K562 (cell line): ENCODE results near the gene RGS14. TPM values are rescaled to one million over a fixed set of nuclear protein-coding genes. Genes with fewer than 3 reads are reported as not detected.

Experiments used
- CBFA2T3 ChIP-seq: fragments of 450-650 bp; IDR thresholded peaks from 2 replicates; pipeline ENCODE4 v1.6.1; 2017
- CREBBP ChIP-seq: IDR thresholded peaks from one replicate; pipeline ENCODE4 v1.6.1; 2012; ENCODE audit warnings: low read depth, mild to moderate bottlenecking, control low read depth, inconsistent platforms, low read length
- CTBP1 ChIP-seq: fragments of 450-650 bp; IDR thresholded peaks from 2 replicates; pipeline ENCODE4 v1.6.1; 2016; ENCODE audit warnings: borderline replicate concordance
- CTCFL ChIP-seq: IDR thresholded peaks from 2 replicates; pipeline ENCODE4 v1.6.1; 2011; ENCODE audit warnings: borderline replicate concordance, low read depth, mild to moderate bottlenecking, moderate library complexity, low read length; ENCODE audit not compliant: insufficient read depth, poor library complexity, severe bottlenecking
- DACH1 ChIP-seq: fragments of 450-650 bp; IDR thresholded peaks from 2 replicates; pipeline ENCODE4 v1.6.1; 2018; ENCODE audit not compliant: partially characterized antibody
- HDGF ChIP-seq: fragments of 450-650 bp; IDR thresholded peaks from 2 replicates; pipeline ENCODE4 v1.6.1; 2016
- HMBOX1 ChIP-seq: sonication (generic); IDR thresholded peaks from 2 replicates; pipeline ENCODE4 v1.6.1; 2016
- KAT7 ChIP-seq: sonication (generic); formaldehyde crosslinking; IDR thresholded peaks from 2 replicates; pipeline ENCODE4 v1.8.0; 2022; ENCODE audit warnings: missing genetic modification reagents, mild to moderate bottlenecking, borderline replicate concordance
- KDM1A ChIP-seq, 2 experiments: fragments of 450-650 bp; IDR thresholded peaks; 2 replicates each; pipeline ENCODE4 v1.6.1; 2016; ENCODE audit warnings: mild to moderate bottlenecking in 2 of 2
- MTA3 ChIP-seq: fragments of 450-650 bp; formaldehyde crosslinking; IDR thresholded peaks from 2 replicates; pipeline ENCODE4 v1.6.1; 2017; ENCODE audit warnings: mild to moderate bottlenecking, borderline replicate concordance
- NBN ChIP-seq: fragments of 450-650 bp; IDR thresholded peaks from 2 replicates; pipeline ENCODE4 v1.6.1; 2016; ENCODE audit warnings: low read depth, mild to moderate bottlenecking
- ZNF592 ChIP-seq: fragments of 450-650 bp; IDR thresholded peaks from 2 replicates; pipeline ENCODE4 v1.6.1; 2017; ENCODE audit warnings: antibody characterized with exemption, mild to moderate bottlenecking
- polyA plus RNA-seq, 8 experiments: library from polyadenylated mRNA; depleted of rRNA in 4 of 8; stranded (reverse) in 5 of 8; unstranded in 3 of 8; fragments of >200 nt; fragmentation: Nextera tagmentation in 2 of 8; fragmentation: Illumina TruSeq in 1 of 8; extraction: Ambion mirVana in 2 of 8; extraction: Trizol in 1 of 8; gene quantifications; 2 replicates each; pipeline versions ENCODE4 v1.2.1 to v1.2.3, GENCODE V29; 2011 to 2014; ENCODE audit warnings: inconsistent platforms in 1 of 8, missing spikeins in 1 of 8
- total RNA-seq, 7 experiments: library from RNA; depleted of rRNA in 6 of 7; stranded (reverse); fragments of >200 nt in 6 of 7; fragmentation: Illumina TruSeq in 2 of 7; extraction: Trizol in 2 of 7; gene quantifications; 2 replicates each; pipeline versions ENCODE4 v1.2.1 to v1.2.3, GENCODE V29; 2011 to 2021; ENCODE audit warnings: low replicate concordance in 1 of 7
- TF ChIP-seq, protein P1 (sequence below), 3 experiments: IDR thresholded peaks in 2 of 3; conservative IDR thresholded peaks in 1 of 3; 2 replicates each; pipeline ENCODE4 v1.5.1; 2011 to 2012; ENCODE audit warnings: low read length in 3 of 3, mild to moderate bottlenecking in 3 of 3, control low read depth in 2 of 3, improper control_type of control experiment in 1 of 3, inconsistent platforms in 1 of 3, low read depth in 1 of 3, mixed read lengths in 1 of 3, moderate library complexity in 1 of 3; ENCODE audit not compliant: insufficient read depth in 2 of 3
- TF ChIP-seq, protein P2 (sequence below): sonication (generic); formaldehyde crosslinking; IDR thresholded peaks from 2 replicates; pipeline ENCODE4 v1.8.1; 2023; ENCODE audit warnings: mild to moderate bottlenecking, missing genetic modification reagents
- TF ChIP-seq, protein P3 (sequence below): sonication (generic); formaldehyde crosslinking; IDR thresholded peaks from 2 replicates; pipeline ENCODE4 v1.8.0; 2022; ENCODE audit warnings: missing genetic modification reagents, mild to moderate bottlenecking, moderate library complexity, borderline replicate concordance

The RGS14 gene
- total and polyA plus RNA-seq, 9 of the 15 experiments (the other 6 are each of a cell fraction or from before 2014, with no cell fraction given): 0.28 to 75.9 (median 34.5) TPM

- no peak for TF ChIP-seq HMBOX1
- no peak for TF ChIP-seq CREBBP
- TF ChIP-seq, protein P1, sequence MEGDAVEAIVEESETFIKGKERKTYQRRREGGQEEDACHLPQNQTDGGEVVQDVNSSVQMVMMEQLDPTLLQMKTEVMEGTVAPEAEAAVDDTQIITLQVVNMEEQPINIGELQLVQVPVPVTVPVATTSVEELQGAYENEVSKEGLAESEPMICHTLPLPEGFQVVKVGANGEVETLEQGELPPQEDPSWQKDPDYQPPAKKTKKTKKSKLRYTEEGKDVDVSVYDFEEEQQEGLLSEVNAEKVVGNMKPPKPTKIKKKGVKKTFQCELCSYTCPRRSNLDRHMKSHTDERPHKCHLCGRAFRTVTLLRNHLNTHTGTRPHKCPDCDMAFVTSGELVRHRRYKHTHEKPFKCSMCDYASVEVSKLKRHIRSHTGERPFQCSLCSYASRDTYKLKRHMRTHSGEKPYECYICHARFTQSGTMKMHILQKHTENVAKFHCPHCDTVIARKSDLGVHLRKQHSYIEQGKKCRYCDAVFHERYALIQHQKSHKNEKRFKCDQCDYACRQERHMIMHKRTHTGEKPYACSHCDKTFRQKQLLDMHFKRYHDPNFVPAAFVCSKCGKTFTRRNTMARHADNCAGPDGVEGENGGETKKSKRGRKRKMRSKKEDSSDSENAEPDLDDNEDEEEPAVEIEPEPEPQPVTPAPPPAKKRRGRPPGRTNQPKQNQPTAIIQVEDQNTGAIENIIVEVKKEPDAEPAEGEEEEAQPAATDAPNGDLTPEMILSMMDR (IDR thresholded peaks at IDR 0.05 in 2 of 3, conservative IDR thresholded peaks at IDR 0.05 in 1 of 3; ENCODE audit: insufficient read depth in 2 of 3, low read depth in 1 of 3, low read length in 3 of 3): peak; percentile 31 to 45 (median 34); a peak in 4 of 6 replicates
- 0 out of 2 replicates have a peak, but pooled peaks have one; percentile 45 for TF ChIP-seq HDGF
- TF ChIP-seq ZNF592: peak; percentile 57; the same call in 1 of the 2 replicates
- TF ChIP-seq, protein P2, sequence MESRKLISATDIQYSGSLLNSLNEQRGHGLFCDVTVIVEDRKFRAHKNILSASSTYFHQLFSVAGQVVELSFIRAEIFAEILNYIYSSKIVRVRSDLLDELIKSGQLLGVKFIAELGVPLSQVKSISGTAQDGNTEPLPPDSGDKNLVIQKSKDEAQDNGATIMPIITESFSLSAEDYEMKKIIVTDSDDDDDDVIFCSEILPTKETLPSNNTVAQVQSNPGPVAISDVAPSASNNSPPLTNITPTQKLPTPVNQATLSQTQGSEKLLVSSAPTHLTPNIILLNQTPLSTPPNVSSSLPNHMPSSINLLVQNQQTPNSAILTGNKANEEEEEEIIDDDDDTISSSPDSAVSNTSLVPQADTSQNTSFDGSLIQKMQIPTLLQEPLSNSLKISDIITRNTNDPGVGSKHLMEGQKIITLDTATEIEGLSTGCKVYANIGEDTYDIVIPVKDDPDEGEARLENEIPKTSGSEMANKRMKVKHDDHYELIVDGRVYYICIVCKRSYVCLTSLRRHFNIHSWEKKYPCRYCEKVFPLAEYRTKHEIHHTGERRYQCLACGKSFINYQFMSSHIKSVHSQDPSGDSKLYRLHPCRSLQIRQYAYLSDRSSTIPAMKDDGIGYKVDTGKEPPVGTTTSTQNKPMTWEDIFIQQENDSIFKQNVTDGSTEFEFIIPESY (CRISPR knock-in tag): 0 out of 2 replicates have a peak, but pooled peaks have one; percentile 7
- peak; percentile 67 for TF ChIP-seq CBFA2T3
- TF ChIP-seq, protein P3, sequence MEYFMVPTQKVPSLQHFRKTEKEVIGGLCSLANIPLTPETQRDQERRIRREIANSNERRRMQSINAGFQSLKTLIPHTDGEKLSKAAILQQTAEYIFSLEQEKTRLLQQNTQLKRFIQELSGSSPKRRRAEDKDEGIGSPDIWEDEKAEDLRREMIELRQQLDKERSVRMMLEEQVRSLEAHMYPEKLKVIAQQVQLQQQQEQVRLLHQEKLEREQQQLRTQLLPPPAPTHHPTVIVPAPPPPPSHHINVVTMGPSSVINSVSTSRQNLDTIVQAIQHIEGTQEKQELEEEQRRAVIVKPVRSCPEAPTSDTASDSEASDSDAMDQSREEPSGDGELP (CRISPR knock-in tag): peak; percentile 85
- TF ChIP-seq CTBP1: peak; percentile 91
- peak in 1 of 2 experiments; percentile 27; a peak in 1 of 4 replicates for TF ChIP-seq KDM1A (IDR thresholded peaks at IDR 0.05)
- peak; percentile 51 for TF ChIP-seq DACH1
- peak; percentile 75 for TF ChIP-seq CTCFL
- TF ChIP-seq KAT7 (CRISPR knock-in tag): peak; percentile 20; the same call in 1 of the 2 replicates
- peak; percentile 77; the same call in 1 of the 2 replicates for TF ChIP-seq MTA3
- peak; percentile 55; the same call in 1 of the 2 replicates for TF ChIP-seq NBN
Observed at GRCh38 chr5:177312649-177313181, 45.0 kb upstream of the RGS14 start (continued).
